ENCODE data around the gene EFCAB8.
A peak's percentile ranks its signal among the peaks of the same experiment; 100 is the strongest.

EFCAB8 gene, protein sequence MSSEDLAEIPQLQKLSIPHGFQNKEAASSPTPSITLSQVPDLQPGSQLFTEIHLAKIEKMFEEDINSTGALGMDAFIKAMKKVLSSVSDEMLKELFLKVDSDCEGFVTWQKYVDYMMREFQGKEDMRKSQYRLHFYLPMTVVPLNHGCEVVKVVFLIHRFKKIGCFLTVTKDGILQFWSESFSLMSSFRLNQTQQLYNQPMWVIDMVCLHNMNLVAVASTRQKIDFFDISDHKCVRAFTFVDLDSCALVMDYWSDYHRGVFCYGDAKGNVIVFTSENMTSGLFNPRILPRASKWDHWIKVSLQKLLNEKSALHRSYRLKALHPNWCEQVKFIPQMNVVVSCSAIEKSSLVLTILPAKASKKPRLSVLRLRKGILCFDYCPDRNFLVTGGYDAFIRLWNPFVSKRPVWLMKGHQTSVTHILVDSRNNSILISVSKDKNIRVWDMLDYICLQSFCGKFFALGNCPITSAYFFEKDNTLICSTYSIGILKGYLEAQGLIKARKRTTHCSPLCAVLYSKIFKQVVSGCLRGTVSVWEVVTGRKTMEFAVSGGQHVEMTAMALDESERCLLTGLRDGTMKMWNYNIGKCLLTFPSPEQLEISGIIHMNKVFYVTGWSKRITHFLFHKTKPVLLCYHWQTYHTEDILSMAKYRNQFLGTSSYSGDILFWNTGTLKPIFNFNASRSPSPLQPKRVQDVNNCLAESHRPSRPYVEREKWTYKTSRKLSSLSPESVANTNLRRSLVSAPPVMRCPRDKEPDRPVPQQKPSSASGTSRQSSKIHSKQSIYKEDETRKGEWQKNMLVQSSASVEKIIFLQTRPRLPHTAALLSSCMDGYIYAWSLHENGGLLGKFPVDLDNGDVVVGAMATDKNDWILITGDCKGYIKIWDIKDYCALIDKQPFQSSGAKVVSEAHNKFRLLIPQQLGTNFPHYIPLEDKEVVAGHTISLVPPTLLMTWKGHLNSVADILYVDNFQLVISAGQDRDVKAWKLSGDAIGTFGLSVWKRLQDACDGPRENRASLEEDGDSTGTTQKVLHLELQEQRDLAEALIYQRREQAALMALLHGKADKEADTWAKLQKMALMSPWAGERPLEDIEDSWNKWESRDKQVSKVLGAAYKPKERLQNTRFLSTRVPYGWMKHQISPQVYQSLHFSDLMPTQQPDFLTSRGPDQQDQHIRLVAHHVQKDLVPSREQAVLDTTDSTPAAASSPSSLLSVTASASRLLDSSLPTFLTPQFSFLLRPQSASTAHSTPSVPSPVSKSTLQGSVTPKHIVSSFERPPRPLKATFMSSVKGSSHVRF

DNA sequence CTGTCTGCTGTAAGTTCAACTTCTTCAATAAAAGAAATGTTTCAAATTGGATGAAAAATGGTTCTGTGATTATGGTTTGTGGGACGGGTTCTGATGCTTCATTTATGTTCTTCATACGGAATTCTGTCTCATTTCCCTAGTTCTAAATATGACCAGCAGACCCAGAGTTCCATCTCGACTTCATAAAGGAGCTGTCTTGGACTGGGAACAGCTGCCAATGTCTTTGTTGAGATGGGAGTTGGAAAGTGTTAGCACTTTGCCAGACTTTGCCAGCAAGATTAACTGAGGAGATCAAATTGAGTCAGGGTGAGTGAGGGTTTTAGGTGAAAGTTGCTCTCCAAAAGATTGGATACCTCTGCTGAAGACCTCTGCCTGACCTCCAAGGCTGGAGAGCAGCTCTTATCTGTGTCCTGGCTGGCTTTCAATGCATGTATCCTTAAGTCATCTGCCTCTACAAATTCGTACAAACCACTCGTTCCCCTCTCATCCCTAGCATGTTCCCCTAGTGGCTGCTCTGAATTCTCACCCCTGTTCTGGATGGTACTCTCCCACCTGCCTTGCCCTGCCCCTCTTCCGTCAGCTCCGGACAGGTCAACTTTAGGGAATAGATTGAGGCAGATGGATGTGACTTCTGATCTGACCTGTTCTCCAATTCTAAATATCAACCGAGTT, at the start of gene EFCAB8:
Gene EFCAB8 (plus strand): TSS at position 223 of the 672 bp plus-strand sequence. CDS start 4,870 bp downstream, outside the sequence.
- DNase-seq, result no peak

DNA sequence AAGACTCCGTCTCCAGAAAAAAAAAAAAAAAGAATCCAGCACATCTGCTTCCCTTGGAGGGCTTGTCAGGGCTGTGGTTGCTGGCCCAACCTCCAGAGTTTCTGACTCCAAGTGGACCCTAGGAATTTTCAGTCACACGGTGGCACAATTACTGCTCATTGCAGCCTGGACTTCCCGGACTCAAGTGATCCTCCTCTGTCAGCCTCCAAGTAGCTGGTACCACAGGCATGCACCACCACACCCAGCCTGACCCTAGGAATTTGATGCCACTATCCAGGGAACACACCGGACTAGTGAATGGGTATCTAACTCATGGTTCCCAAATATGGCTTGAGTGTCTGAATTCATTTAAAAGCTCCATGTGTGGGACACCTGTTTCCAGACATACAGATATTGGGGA, 48.8 kb upstream of the EFCAB8 start:
- no peak for DNase-seq

- DNase-seq, result no peak
These were observed 47.8 kb upstream of the EFCAB8 start for GRCh38 chr20:32810941-32811340.

DNA sequence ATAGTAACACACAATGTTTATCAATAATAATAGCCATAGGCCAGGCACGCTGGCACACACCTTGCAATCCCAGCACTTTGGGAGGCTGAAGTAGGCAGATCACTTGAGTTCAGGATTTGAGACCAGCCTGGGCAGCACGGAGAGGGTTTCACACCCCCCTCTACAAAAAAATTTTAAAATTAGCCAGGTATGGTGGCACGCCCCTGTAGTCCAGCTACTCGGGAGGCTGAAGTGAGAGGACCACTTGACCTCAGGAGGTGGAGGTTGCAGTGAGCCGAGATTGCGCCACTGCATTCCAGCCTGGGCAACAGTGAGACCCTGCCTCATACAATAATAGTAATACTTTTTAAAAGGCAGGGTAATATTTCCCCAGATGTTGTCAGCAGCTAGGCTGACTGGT, 46.8 kb upstream of the EFCAB8 start:
- DNase-seq, result no peak

DNA sequence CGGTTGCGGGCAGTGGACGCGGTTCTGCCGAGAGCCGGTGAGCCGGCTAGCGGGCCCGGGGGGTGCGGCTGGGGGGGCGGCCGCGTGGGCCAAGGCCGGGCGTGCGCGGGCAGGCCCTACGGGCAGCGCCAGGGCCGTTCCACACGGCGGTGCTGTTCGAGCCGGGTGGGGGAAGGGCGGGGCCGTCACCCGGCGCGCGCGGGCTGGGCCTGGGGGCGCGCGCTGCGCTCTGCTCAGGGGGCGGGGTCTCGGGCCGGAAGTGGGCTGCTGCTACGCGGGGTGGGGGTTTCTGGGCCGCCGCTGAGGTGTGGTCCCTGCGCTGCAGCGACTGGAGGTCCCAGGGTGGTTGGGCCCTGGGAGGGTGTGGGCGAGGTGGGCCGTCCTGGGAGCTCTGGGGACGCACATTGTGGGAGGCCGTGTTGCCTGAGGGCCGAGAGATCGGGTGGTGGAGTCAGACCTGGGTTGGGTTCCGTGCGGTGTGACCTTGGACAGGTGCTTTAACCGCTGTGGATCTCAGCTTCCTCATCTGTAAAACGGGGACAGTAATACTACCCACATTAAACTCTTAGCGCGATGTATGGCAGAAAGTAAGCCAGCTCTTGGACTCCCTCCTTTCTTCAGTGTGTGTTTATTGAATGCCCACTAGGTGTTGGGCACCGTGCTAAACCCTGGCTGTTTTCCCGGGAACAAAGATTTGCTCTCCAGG, 38.6 kb upstream of the EFCAB8 start:
- DNase-seq, result peak; percentile 87

GRCh38 chr20:32820698-32821377, 37.9 kb upstream of the EFCAB8 start:
- DNase-seq, result no peak

DNA sequence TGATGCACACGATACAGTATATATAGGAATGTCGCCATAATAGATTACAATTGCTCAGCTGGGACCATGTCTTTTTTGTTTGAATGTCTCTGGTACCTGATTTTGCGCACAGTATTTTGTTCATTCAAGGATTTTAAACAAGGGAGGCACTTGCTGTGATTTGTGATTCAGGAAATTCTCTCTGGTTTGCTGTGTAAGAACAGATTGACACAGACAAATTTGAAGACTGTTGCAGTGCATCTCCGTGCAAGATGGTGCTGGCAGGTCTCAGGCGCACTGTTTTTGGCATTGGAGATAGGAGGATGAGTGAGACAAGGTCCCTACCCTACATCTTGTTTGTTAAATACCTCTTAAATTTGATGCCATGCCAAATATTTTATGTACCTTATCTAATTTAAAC, 36.5 kb upstream of the EFCAB8 start:
- no peak for DNase-seq

DNA sequence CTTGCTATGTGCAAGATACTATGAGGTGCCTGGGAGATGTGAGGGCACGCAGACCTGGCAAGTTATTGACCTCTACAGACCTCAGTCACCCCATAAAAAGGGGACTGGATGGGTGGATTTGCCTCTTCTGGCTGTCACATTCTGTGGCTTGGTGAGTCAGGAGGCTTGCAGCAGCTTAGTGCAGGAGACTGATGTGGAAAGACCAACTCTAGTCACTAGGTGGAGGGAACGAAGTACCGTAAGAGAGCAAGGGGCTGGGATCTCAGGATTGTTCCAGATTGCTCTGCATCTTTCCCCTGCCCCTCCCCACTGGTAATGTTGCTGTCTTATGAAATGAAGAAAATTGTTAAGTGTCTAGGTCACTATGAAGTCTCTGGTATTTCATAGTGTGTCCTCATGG, 35.6 kb upstream of the EFCAB8 start:
- DNase-seq, result no peak

DNA sequence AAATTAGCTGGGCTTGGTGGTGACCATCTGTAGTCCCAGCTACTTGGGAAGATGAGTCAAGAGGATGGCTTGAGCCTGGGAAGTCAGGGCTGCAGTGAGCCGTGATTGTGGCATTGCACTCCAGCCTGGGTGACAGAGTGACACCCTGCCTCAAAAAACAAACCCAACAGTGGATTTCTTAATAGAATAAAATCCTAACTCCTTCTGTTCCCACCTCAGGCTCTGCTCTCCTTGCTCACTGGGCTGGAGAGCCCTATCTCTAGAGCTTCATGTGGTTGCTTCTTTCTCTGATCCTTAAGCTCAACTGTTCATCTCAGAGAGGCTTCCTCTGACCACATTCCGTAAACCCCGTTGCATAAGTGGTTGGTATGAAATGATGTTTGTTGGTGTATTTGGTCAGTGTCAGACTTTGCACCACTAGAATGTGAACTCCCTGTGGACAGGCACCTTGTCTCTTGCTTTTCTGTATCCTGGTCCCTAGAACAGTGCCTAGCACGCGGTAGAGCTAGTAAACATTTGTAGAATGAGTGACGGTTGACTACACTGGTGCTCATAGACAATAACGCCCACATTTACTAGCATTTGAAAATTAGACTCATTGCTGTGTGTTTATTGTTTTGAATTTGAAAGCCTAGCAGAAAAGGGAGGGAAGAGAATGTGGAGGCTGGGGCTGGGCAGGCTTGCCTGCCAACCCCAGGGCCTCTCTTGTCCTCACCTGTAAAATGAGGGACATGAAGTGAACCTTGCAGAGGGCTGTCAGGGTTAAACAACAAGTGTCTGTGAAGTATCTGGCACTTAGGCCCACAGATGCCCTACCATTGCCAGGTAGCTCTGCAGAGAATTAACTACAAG, 34.8 kb upstream of the EFCAB8 start:
- DNase-seq, result no peak

GRCh38 chr20:32828029-32828680, 30.6 kb upstream of the EFCAB8 start:
- DNase-seq, result no peak

DNA sequence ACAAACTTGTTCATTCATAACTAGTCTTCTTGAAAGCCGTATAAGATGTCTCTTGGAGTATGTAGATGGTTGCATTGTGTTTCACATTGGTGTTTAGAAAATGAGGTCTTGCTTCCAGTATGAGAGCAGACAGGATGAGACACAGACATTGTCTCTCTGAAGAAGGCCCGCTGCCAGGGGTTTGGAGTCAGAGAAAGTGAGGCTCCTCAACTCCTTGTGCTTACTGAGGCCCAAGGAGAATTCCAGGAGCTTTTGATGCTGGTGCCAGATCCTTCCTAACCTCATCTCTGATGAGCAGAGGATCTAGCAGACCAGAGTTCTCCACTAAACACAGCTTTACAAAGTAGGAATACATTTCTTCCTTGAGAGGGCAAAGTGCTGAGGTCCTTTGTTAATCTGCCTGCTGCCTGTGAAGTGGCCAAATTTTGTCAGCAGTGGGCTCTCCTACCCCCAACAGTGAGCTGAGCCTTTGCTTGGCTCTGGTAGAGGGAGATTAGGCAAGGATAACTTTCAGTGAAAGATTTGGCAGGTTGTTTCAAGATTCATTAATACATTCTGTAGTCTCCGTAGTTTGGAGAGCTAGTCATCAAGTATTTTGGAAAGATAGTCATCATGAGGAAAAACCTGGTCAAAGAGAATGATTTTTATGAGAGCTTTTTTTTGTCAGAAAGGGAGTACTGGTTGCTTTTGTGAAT, 29.3 kb upstream of the EFCAB8 start:
- no peak for DNase-seq

DNA sequence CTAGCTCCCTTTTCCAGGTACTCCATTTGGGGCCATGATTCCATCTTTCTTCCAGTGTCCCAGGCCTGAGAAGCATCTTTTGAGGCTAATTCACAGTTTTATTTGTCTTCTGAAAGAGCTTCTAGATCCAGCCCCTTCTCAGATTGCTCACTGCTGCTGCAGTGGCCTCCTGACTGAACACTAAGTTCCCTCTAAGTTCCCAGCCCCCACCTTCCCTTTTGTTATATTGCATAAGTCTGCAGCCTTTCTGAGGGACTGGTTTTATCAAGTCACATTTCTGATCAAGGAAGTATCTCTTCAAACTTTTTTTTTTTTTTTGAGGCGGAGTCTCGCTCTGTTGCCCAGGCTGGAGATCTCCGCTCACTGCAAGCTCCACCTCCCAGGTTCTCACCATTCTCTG, 28.3 kb upstream of the EFCAB8 start:
- DNase-seq, result no peak

- no peak for DNase-seq
These were observed 26.7 kb upstream of the EFCAB8 start for GRCh38 chr20:32831982-32832381.

GRCh38 chr20:32832664-32833063, 26.1 kb upstream of the EFCAB8 start:
- DNase-seq, result no peak

- DNase-seq, result no peak
These were observed 23.8 kb upstream of the EFCAB8 start for GRCh38 chr20:32834972-32835371.

DNA sequence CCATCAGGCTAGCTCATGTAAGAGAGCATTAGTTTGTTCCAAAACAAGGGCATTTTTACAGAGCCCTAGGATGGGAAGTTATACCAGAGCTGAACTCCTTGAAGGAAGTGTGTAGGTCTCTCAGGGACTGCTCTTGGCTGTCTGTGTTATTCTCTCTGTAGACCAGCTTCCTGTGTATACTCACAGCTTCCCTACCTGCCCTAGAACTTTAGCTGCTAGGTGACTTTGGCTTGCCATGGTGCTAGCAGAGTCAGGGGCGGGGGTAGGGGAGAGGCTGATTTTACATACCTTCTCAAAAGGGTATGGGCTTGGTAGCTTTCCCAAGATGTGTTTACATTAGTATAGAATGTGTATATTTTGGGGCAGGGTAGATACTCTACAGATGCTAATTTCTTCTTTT, 21.6 kb upstream of the EFCAB8 start:
- DNase-seq, result no peak

- DNase-seq, result no peak
These were observed 19.3 kb upstream of the EFCAB8 start for GRCh38 chr20:32839227-32839981.

DNA sequence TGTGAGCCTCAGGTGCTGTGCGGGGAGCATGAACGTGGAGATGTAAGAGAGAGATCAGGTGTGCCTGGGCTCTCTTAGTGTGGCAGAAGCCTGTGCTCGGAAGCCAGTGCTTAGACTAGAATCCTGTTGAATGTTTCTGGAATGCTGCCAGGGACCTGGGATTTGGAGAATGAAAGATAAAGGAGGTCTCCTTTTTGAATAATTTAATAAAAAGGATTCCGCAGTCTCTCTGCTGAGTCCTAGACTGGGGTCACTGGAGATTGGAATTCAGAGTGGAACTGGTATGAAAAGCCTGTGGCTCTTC, 18.8 kb upstream of the EFCAB8 start:
- DNase-seq, result no peak

DNA sequence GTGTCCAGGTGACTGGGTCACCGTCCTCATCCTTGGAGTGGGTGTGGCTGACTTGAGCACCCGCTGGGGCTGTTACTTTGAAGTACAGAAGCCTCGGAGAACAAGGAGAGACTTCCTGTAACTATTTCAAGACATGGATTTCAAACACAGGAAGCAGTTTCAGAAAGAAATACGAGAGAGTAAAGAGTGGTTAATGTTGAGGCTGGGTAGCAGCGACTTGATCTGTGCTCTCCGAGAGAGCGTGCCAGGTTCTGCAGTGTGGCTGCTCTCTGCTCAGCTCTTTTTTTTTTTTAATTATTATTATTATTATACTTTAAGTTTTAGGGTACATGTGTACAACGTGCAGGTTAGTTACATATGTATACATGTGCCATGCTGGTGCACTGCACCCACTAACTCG, 17.5 kb upstream of the EFCAB8 start:
- no peak for DNase-seq
